OCI-LY1 (cell line): ENCODE results near the gene RPP40.

Experiments
- H2AFZ ChIP-seq: fragments of 200-600 bp; sonication (generic), shearing (Covaris generic); 2 replicates; pipeline ENCODE4 v1.6.0; 2014; ENCODE audit warnings: antibody characterized with exemption, mild to moderate bottlenecking, low read length
- H3F3A ChIP-seq: fragments of 200-600 bp; sonication (generic), shearing (Covaris generic); 2 replicates; pipeline ENCODE4 v1.6.0; 2014; ENCODE audit warnings: mild to moderate bottlenecking, antibody characterized with exemption, low read length, moderate library complexity; ENCODE audit not compliant: insufficient read depth
- H3K27ac ChIP-seq: fragments of 200-600 bp; sonication (generic); 2 replicates; pipeline ENCODE4 v1.5.1; 2014; ENCODE audit warnings: low read length, mixed run types, mild to moderate bottlenecking, low read depth; ENCODE audit not compliant: poor library complexity, severe bottlenecking
- H3K27me3 ChIP-seq: fragments of 200-600 bp; sonication (generic); 2 replicates; pipeline ENCODE4 v1.6.0; 2014; ENCODE audit warnings: antibody characterized with exemption, mild to moderate bottlenecking, low read length, moderate library complexity; ENCODE audit not compliant: insufficient read depth
- H3K36me3 ChIP-seq: fragments of 200-600 bp; sonication (generic); 2 replicates; pipeline ENCODE4 v1.6.1; 2014; ENCODE audit warnings: mild to moderate bottlenecking, antibody characterized with exemption, low read length, moderate library complexity, mixed read lengths; ENCODE audit not compliant: insufficient read depth
- H3K4me1 ChIP-seq: fragments of 200-600 bp; sonication (generic); 2 replicates; pipeline ENCODE4 v1.5.1; 2014; ENCODE audit warnings: mild to moderate bottlenecking, low read length, moderate library complexity; ENCODE audit not compliant: insufficient read depth, severe bottlenecking
- H3K4me2 ChIP-seq: fragments of 200-600 bp; sonication (generic), shearing (Covaris generic); 2 replicates; pipeline ENCODE4 v1.6.1; 2014; ENCODE audit warnings: low read length
- H3K4me3 ChIP-seq: fragments of 200-600 bp; sonication (generic); 2 replicates; pipeline ENCODE4 v1.5.1; 2014; ENCODE audit warnings: low read length, low read depth, mild to moderate bottlenecking, mixed read lengths; ENCODE audit not compliant: poor library complexity, severe bottlenecking
- H3K79me2 ChIP-seq: fragments of 200-600 bp; shearing (Covaris generic); 2 replicates; pipeline ENCODE4 v1.6.1; 2016; ENCODE audit warnings: mixed run types, low read length, mixed read lengths; ENCODE audit not compliant: insufficient read depth
- H3K9ac ChIP-seq: fragments of 200-600 bp; sonication (generic), shearing (Covaris generic); 2 replicates; pipeline ENCODE4 v1.6.1; 2014; ENCODE audit warnings: mild to moderate bottlenecking, low read length, mixed read lengths
- H3K9me2 ChIP-seq: fragments of 200-600 bp; sonication (generic), shearing (Covaris generic); 2 replicates; pipeline ENCODE4 v1.6.1; 2014; ENCODE audit warnings: low read depth, mild to moderate bottlenecking, low read length, mixed read lengths
- H3K9me3 ChIP-seq: fragments of 200-600 bp; shearing (Covaris generic); 2 replicates; pipeline ENCODE4 v1.6.1; 2014; ENCODE audit warnings: low read length, mixed read lengths
- H4K20me1 ChIP-seq: fragments of 200-600 bp; sonication (generic), shearing (Covaris generic); 2 replicates; pipeline ENCODE4 v1.6.0; 2016; ENCODE audit warnings: mild to moderate bottlenecking, low read length; ENCODE audit not compliant: insufficient read depth
- EZH2 ChIP-seq: fragments of 200-600 bp; sonication (generic), shearing (Covaris generic); IDR thresholded peaks from 2 replicates; pipeline ENCODE4 v1.8.0; 2017; ENCODE audit warnings: borderline replicate concordance, mixed run types, mild to moderate bottlenecking, antibody characterized with exemption, low read length, moderate library complexity, mixed read lengths
- TF ChIP-seq, protein P1 (sequence below): fragments of 200-600 bp; sonication (generic), shearing (Covaris generic); IDR thresholded peaks from 2 replicates; pipeline ENCODE4 v1.5.1; 2017; ENCODE audit warnings: mild to moderate bottlenecking, antibody characterized with exemption, low read length, moderate library complexity, mixed read lengths

The RPP40 gene

GRCh38 chr6:4958624-4959023 is 45.2 kb downstream of the RPP40 start:
- Histone ChIP-seq H3K9me2 (no peaks in the 10 kb centered on the region), H3K79me2 (no peaks in the 10 kb centered on the region), H3K27me3 (no peaks in the 10 kb centered on the region), H3K36me3 (no peaks in the 10 kb centered on the region; the same call in 1 of the 2 replicates), H3K4me1 (no peaks in the 10 kb centered on the region), H3K27ac (no peak overlapping the region), H3K4me2 (no peak overlapping the region), H3K4me3 (no peak overlapping the region), H3F3A (no peaks in the 10 kb centered on the region), H2AFZ (no peak overlapping the region), H3K9ac (no peak overlapping the region), H4K20me1 (no peaks in the 10 kb centered on the region), H3K9me3 (no peaks in the 10 kb centered on the region)
- no peak for TF ChIP-seq EZH2
- TF ChIP-seq, protein P1, sequence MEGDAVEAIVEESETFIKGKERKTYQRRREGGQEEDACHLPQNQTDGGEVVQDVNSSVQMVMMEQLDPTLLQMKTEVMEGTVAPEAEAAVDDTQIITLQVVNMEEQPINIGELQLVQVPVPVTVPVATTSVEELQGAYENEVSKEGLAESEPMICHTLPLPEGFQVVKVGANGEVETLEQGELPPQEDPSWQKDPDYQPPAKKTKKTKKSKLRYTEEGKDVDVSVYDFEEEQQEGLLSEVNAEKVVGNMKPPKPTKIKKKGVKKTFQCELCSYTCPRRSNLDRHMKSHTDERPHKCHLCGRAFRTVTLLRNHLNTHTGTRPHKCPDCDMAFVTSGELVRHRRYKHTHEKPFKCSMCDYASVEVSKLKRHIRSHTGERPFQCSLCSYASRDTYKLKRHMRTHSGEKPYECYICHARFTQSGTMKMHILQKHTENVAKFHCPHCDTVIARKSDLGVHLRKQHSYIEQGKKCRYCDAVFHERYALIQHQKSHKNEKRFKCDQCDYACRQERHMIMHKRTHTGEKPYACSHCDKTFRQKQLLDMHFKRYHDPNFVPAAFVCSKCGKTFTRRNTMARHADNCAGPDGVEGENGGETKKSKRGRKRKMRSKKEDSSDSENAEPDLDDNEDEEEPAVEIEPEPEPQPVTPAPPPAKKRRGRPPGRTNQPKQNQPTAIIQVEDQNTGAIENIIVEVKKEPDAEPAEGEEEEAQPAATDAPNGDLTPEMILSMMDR: no peak

DNA sequence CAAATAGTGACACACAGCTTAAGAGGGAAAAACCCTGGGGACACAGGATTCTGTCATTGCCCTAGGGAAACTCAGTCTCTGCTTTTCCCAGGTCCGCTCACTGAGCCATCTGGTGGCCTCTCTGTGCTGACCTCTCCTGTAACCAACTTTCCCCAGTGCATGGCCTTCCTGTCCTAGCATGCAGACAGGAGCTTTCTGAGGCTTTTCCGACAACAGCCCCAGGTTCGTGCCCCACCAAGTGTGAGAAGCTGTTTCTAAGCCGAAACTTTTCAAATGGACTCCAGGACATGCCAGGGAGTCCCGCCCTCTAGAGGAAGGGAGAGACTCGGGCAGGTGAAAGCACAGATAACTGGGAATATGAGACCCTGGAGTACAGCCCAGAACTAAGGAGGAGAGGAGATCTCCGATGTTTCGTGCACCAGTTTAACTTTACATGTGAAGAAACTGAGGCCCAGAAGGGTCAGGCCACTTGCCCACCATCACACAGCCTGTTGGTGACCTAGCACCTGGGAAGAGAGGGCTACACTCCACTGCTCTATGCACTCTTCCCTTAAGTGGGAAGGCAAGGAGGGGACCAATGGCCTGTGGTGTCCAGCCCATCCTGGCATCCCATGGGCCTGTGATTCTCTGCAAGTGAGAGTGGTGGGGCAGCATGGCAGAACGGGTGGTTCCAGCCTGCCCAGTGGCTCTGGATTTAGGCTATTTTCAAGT is 46.2 kb downstream of the RPP40 start:
- no peak for TF ChIP-seq EZH2
- TF ChIP-seq, protein P1: no peak
- Histone ChIP-seq H3K4me3 (no peak overlapping the region), H3K36me3 (no peaks in the 10 kb centered on the region; the same call in 1 of the 2 replicates), H3K4me2 (no peak overlapping the region), H3K79me2 (no peaks in the 10 kb centered on the region), H3K4me1 (no peaks in the 10 kb centered on the region), H3F3A (no peaks in the 10 kb centered on the region), H2AFZ (no peak overlapping the region), H3K27ac (no peak overlapping the region), H3K9ac (no peak overlapping the region), H3K9me2 (no peaks in the 10 kb centered on the region), H4K20me1 (no peaks in the 10 kb centered on the region), H3K27me3 (no peaks in the 10 kb centered on the region), H3K9me3 (no peaks in the 10 kb centered on the region)

DNA sequence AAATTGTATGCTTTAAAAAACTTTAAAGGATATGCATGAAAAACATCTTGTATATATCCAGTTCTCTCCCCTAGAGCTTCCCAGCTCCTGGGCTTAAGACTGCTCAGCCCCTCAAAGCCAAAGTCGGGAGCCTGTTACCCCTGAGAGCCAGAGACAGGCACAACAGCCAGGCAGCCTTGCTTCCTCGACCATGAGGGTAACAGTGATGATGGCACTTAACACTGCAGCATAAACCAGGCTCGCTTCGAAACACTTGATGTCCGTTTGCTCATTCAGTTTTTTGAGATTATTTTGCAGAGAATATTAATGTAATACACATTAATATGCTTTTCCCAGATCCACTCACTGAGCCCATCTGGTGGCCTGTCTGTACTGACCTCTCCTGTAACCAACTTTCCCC is 47.2 kb downstream of the RPP40 start:
- Histone ChIP-seq H3K4me1 (no peaks in the 10 kb centered on the region), H3K4me3 (no peak overlapping the region), H4K20me1 (no peaks in the 10 kb centered on the region), H2AFZ (no peak overlapping the region), H3K9ac (no peak overlapping the region), H3K27ac (no peak overlapping the region), H3K79me2 (no peaks in the 10 kb centered on the region), H3K9me3 (no peaks in the 10 kb centered on the region), H3K27me3 (no peaks in the 10 kb centered on the region), H3K4me2 (no peak overlapping the region), H3K9me2 (no peaks in the 10 kb centered on the region), H3K36me3 (no peaks in the 10 kb centered on the region; the same call in 1 of the 2 replicates), H3F3A (no peaks in the 10 kb centered on the region)
- TF ChIP-seq, protein P1: no peak
- TF ChIP-seq EZH2: no peak
